Activated naive CD4-positive, alpha-beta T cell treated with anti-CD3 and anti-CD28 coated beads, Interleukin-2, amount 10 ng/mL, durations not matched to agents 5 hours and 36 hours (primary cell): ENCODE results near the gene BICC1. TPM values are rescaled to one million over a fixed set of nuclear protein-coding genes. Genes with fewer than 3 reads are reported as not detected.

ENCODE experiments used
- total RNA-seq, 2 experiments: library from RNA; stranded (reverse); gene quantifications; one replicate each; pipeline ENCODE4 v1.2.3, GENCODE V29; 2021

Gene BICC1, protein sequence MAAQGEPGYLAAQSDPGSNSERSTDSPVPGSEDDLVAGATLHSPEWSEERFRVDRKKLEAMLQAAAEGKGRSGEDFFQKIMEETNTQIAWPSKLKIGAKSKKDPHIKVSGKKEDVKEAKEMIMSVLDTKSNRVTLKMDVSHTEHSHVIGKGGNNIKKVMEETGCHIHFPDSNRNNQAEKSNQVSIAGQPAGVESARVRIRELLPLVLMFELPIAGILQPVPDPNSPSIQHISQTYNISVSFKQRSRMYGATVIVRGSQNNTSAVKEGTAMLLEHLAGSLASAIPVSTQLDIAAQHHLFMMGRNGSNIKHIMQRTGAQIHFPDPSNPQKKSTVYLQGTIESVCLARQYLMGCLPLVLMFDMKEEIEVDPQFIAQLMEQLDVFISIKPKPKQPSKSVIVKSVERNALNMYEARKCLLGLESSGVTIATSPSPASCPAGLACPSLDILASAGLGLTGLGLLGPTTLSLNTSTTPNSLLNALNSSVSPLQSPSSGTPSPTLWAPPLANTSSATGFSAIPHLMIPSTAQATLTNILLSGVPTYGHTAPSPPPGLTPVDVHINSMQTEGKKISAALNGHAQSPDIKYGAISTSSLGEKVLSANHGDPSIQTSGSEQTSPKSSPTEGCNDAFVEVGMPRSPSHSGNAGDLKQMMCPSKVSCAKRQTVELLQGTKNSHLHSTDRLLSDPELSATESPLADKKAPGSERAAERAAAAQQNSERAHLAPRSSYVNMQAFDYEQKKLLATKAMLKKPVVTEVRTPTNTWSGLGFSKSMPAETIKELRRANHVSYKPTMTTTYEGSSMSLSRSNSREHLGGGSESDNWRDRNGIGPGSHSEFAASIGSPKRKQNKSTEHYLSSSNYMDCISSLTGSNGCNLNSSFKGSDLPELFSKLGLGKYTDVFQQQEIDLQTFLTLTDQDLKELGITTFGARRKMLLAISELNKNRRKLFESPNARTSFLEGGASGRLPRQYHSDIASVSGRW
- not detected for total RNA-seq

DNA sequence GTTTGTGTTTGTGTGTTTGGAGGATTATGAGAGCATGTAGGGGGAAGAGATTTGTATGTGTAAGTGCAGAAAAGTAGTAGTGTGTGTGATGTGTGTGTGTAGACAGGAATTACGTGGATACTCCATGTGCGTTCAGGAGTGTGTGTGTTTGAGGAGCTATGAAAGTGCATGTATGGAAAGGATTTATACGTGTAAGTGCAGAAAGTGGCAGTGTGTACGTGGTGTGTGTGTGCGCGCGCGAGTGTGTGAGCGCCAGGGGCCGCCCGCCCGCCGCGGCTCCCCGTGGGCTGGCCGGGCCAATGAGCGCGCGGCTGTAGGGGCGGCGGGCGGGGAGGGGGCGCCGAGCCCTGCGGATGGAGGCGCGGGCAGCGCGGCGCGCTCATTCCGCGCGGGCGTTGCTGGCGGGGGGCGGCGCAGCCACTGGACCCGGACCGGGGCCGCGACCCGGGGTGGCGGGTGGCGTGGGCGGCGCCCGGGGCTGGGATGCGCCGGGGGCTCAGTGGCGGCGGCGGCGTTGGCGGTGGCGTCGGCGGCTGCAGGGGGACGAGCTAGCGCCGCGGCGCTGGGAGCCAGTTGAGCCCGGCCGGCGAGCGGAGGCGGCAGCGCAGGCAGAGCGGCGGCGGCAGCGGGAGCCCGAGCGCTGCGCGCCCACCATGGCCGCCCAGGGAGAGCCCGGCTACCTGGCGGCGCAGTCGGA is at the start of gene BICC1:
Gene BICC1 (plus strand): TSS at position 382 of the 697 bp plus-strand sequence. CDS start 272 bp downstream, at position 654.

Other genes starting within 250 kb of the BICC1 start
- 1 to 10 TPM; 5.4 to 5.6 TPM for gene IPMK, start 245.0 kb upstream of the BICC1 start, total RNA-seq
- 10 to 100 TPM; 27.4 to 31.1 TPM for gene CISD1, start 243.7 kb upstream of the BICC1 start, total RNA-seq
- 10 to 100 TPM; 11.0 to 12.7 TPM for gene UBE2D1, start 177.9 kb upstream of the BICC1 start, total RNA-seq
- 10 to 100 TPM; 48.0 to 53.5 TPM for gene TFAM, start 127.5 kb upstream of the BICC1 start, total RNA-seq